ENCODE data around the gene LIN28A.

DNA sequence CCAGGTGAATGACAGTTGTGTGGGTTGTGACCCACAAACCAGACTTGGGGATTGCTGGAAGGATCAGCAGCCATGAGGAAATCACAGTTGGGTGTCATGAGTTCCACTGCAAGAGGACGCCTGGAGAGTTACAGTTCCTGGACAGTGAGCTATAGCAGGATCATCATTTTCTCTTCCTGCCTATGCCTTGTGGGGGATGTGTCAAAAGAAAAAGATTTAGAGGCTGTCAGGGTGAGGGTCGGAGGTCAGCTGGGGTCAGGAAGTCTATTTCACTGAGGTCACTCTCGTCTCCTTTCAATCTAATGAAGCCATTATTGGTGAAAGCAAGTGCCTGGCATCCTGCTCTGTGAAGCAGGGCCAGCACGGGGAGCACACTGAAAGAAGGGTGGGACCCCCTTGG is 7.0 kb upstream of the LIN28A start:
- TF ChIP-seq GATA2 (IDR thresholded peaks at IDR 0.05; ENCODE audit: low read depth, low read length) (no peak), GATA3 (IDR thresholded peaks at IDR 0.05; ENCODE audit: low read depth, low read length) (no peak)
